Stimulated activated CD4-positive, alpha-beta T cell treated with anti-CD3 and anti-CD28 coated beads, Interleukin-12 subunit alpha, Interleukin-12 subunit beta, amount 100 ng/mL, for 24 hours (primary cell): ENCODE measurements around the gene ZNF180.
A peak's percentile ranks its signal among the peaks of the same experiment; 100 is the strongest.
"Not testable (repeated sequence)": the region's sequence is repeated elsewhere in the genome, so short reads cannot be mapped to it uniquely, and the experiment has no call there.

Experiments
- DNase-seq, 2 experiments: peaks; one replicate each; pipeline ENCODE4 v3.0.0-alpha.2; 2020; ENCODE audit warnings: low read depth in 2 of 2

ZNF180 gene

DNA sequence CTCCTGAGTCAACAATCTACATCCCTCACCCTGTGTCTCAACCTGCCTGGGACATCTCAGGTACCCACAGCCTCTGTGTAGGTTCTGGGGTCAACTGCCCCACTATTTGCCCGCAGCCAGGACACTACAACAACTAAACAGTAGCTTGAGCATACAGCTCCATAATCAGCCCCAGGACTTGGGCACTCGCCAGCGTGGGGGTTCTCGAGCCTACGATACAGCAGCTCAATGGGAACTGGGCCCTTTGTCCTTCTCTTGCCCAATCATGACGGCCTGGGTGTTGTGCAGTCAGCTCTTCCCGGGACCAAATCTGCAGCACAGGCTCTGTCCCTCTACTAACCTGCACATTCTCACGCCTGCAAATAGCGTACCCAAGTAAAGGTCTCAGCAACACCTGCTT lies 1.3 kb downstream of the ZNF180 start:
- no peak for DNase-seq

DNA sequence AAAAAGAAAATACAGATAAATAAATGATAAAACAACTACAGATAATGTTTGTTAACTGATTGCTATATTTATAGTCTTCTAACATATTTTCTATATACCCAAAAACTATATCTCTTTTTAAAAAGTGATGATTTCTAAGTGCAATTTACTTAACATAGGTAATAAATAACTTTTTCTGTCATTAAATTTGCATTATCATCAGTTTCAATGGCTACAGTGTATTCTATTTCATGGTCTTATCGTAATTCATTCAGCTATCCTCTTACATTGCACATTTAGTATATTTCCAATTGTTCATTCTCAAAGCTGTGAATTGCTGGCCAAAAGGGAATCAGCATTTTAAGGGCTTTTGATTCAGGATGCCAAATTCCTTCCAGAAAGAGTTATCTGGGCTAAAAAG lies 3.6 kb downstream of the ZNF180 start:
- DNase-seq, result no peak

DNA sequence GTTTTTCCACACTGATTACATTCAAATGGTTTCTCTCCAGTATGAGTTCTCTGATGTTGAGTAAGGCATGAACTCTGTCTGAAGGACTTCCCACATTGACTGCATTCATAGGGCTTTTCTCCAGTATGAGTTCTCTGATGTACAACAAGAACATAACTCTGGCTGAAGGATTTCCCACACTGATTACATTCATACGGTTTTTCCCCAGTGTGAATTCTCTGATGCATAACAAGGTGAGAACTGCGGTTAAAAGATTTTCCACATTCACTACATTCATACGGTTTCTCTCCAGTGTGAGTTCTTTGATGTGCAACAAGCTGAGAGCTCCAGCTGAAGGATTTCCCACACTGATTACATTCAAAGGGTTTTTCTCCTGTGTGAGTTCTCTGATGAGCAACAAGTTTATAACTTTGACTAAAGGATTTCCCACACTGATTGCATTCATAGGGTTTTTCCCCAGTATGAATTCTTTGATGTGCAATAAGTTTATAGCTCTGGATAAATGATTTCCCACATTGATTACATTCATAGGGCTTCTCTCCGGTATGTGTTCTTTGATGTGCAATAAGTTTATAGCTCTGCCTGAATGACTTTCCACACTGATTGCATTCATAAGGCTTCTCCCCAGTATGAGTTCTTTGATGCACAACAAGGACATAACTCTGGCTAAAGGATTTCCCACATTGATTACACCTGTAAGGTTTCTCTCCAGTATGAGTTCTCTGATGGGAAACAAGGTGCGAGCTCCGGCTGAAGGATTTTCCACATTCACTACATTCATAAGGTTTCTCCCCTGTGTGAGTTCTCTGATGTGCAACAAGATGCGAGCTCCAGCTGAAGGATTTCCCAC lies 23.5 kb downstream of the ZNF180 start:
- DNase-seq, result no peak

DNA sequence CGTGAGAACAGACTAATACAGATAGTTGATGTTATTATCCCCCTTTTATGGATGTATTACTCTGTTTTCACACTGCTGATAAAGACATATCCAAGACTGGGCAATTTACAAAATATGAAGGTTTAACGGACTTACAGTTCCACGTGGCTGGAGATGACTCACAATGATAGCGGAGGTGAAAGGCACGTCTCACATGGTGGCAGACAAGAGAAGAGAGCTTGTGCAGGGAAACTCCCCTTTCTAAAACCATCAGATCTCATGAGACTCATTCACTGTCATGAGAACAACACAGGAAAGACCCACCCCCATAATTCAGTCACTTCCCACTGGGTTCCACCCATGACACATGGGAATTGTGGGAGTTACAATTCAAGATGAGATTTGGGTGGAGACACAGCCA lies 31.6 kb downstream of the ZNF180 start:
- not testable (repeated sequence) for DNase-seq

GRCh38 chr19:44462600-44463286 lies 37.6 kb downstream of the ZNF180 start:
- not testable (repeated sequence) for DNase-seq

- not testable (repeated sequence) for DNase-seq
Observed at GRCh38 chr19:44456016-44456415, 44.3 kb downstream of the ZNF180 start.

- DNase-seq, result no peak
Observed at GRCh38 chr19:44455100-44455499, 45.2 kb downstream of the ZNF180 start.

GRCh38 chr19:44452367-44452766 lies 48.0 kb downstream of the ZNF180 start:
- no peak for DNase-seq

DNA sequence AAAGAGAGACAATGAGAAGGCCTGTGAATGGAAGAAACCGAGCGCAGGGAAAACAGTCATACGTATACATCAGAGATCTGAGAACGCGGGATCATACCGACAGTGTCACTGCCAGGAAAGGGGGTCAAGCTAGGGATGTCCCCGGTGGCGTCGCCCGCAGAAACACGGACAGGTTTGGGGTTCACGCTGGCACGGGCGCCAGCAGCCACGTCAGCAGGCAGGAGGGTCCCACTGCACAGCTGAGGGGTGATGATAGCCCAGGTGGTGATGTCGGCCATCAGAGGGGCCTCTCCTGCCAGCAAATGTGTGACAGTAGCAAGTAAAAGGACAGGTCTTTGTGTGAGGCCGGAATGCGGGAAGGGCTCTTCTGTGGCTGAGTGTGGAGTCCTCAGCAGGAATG lies 48.6 kb downstream of the ZNF180 start:
- no peak for DNase-seq

DNA sequence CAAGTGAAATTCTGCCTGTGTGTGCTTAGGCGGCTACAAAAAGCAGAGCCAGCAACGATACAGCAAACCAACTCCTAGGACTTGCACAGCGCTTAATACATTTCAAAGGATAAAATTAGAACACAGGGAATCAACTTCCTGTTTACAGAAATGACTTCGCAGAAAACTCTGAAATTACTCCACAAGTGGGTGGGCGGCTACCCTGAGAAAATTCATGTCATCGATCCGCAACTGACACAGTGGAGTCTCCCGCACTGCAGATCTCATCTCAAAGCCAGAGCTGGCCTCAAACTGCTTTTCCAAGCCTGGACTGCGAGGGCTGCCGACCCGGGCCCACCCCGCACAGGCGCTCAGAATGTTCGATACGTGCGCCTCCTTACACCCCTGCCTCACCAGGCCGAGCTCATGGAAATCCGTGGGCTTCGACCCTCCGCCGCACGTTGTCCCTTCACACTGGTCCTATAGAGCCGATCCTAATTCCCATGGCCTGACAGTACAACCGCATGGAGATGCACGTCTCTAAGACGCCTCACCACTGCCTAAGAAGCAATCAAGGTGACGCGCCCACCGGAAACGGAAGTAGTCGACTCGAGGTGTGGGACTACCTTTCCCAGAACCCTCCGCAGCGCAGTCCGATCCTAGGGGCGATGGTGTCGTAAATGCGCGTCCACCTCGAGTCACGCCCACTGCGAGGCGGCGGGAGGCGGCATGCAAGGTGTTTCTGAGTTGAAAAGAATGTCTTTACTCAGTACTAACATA lies 52.2 kb downstream of the ZNF180 start, which contains the start of gene ZNF229:
Gene ZNF229 (minus strand): TSS at position 557 of the 759 bp plus-strand sequence. CDS start 5,625 bp downstream, outside the sequence.
- DNase-seq, result peak; percentile 56 to 68

- no peak for DNase-seq
Observed at GRCh38 chr19:44438441-44438840, 61.9 kb downstream of the ZNF180 start.

DNA sequence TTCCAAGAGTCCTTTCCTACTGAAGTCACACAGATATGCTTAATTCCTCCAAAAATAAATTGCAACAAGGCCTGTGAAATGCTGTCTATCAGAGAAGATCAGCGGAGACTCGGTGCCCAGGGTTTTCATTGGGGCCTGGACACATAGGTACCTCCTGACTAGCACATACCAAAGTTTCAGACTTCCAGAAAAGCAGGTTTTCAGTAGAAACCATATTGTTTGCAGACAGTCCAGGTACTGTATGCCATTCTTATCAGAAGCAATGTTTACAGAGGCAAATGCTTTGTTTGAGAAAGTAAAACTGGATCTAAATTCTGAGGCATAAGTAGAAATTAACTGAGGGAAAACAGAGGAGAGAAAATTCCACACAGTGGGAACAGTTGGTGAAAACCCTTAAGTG lies 64.9 kb downstream of the ZNF180 start:
- no peak for DNase-seq

DNA sequence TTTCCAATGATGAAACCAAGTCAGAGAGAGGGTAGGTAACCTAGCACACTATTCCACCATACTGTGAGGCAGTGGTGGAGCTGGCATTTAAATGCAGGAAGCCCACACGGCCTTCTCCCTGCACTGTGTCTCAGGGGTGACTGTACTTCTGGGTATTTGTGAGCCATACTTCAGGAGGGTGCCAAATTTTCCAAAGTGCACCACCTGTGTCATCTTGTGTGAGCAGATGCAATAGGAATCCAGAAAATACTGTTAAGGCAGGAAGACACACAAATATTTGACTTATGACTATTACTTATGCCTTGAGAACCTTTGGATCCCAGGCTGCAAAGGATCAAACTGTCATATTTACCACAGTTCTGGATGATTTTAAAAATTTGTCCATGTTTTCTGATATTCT lies 69.4 kb downstream of the ZNF180 start:
- no peak for DNase-seq
